ENCODE results near the gene TAAR9. TPM values are rescaled to one million over a fixed set of nuclear protein-coding genes. Genes with fewer than 3 reads are reported as not detected.

The TAAR9 gene
- not detected in 5 replicates for total RNA-seq (2022; extraction: Qiagen RNA extraction; ENCODE audit: low read depth)

GRCh38 chr6:132537977-132538376, at the start of gene TAAR9:
Gene TAAR9 (plus strand): TSS chr6:132538277. CDS start chr6:132538290, 13 bp downstream.

GRCh38 chr6:132512638-132513632, 25.1 kb upstream of the TAAR9 start, which contains the start of gene STX7:
Gene STX7 (minus strand): TSS chr6:132513116. CDS start chr6:132503530, 9,586 bp downstream.

DNA sequence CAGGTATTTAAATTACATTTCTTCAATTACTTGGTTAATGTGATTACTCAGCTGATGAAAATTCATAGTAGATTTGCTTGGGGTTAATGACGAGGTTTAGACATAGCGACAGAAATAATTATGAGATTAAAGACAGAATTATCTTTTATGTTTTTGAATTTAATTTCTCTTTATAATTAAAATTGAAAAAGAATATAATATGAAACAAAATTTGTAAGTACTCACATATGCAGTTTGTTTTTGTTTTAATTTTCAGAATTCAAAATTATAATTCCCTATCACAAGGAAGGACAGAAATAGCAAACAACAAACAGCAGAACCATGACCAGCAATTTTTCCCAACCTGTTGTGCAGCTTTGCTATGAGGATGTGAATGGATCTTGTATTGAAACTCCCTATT, 14.3 kb downstream of the TAAR9 start, which contains the start of gene TAAR8:
TAAR8 (plus strand) TSS at position 301 of the 400 bp plus-strand sequence; CDS start at position 322, 21 bp downstream.

GRCh38 chr6:132570221-132570777, 32.2 kb downstream of the TAAR9 start, which contains the start of gene TAAR6:
Gene TAAR6 (plus strand): TSS chr6:132570322. CDS start chr6:132570322, 0 bp downstream.

Other genes with a start within 250 kb of the TAAR9 start
- 1.5 to 2.4 TPM (median 2.0 TPM) in 5 replicates for gene MOXD1, start 136.8 kb upstream of the TAAR9 start, total RNA-seq (2022; extraction: Qiagen RNA extraction; ENCODE audit: low read depth)
- gene STX7, start 25.2 kb upstream of the TAAR9 start, total RNA-seq (2022; extraction: Qiagen RNA extraction; ENCODE audit: low read depth), result 19.0 to 26.6 TPM (median 23.8 TPM) in 5 replicates
- gene TAAR8, start 14.4 kb downstream of the TAAR9 start, total RNA-seq (2022; extraction: Qiagen RNA extraction; ENCODE audit: low read depth), result not detected in 5 replicates
- gene TAAR6, start 32.0 kb downstream of the TAAR9 start, total RNA-seq (2022; extraction: Qiagen RNA extraction; ENCODE audit: low read depth), result not detected in 5 replicates
- gene TAAR5, start 51.5 kb downstream of the TAAR9 start, total RNA-seq (2022; extraction: Qiagen RNA extraction; ENCODE audit: low read depth), result not detected in 5 replicates
- gene TAAR2, start 86.0 kb downstream of the TAAR9 start, total RNA-seq (2022; extraction: Qiagen RNA extraction; ENCODE audit: low read depth), result not detected in 5 replicates
- gene TAAR1, start 120.9 kb downstream of the TAAR9 start, total RNA-seq (2022; extraction: Qiagen RNA extraction; ENCODE audit: low read depth), result not detected in 5 replicates
- gene VNN1, start 175.8 kb downstream of the TAAR9 start, total RNA-seq (2022; extraction: Qiagen RNA extraction; ENCODE audit: low read depth), result 0.09 to 0.15 TPM (median 0.10 TPM) in 5 replicates
- gene VNN2, start 219.6 kb downstream of the TAAR9 start, total RNA-seq (2022; extraction: Qiagen RNA extraction; ENCODE audit: low read depth), result not detected in 5 replicates

Measured in A549 treated with DMSO at 1 μM for 4 hours (cell line).